Vagina (tissue), 2 donors: ENCODE measurements around the gene ZFP62.

Experiments used
- CTCF ChIP-seq, 3 experiments: fragments of 450-650 bp in 2 of 3; fragments of 200-600 bp in 1 of 3; sonication (generic) in 1 of 3; IDR thresholded peaks; one replicate each; pipeline ENCODE4 v1.5.1; 2017 to 2019; ENCODE audit warnings: antibody characterized with exemption in 3 of 3, mild to moderate bottlenecking in 2 of 3, moderate library complexity in 2 of 3
- POLR2A ChIP-seq, 2 donors: fragments of 450-650 bp; IDR thresholded peaks; one replicate each; pipeline ENCODE4 v1.6.1; 2017; ENCODE audit warnings: antibody characterized with exemption in 2 of 2, mild to moderate bottlenecking in 2 of 2, moderate library complexity in 2 of 2
- POLR2AphosphoS5 ChIP-seq, 2 donors: sonication (generic); formaldehyde crosslinking; IDR thresholded peaks; one replicate each; pipeline ENCODE4 v1.9.0; 2017; ENCODE audit warnings: antibody characterized with exemption in 2 of 2, mild to moderate bottlenecking in 2 of 2, low read depth in 1 of 2; ENCODE audit not compliant: insufficient read depth in 1 of 2

DNA sequence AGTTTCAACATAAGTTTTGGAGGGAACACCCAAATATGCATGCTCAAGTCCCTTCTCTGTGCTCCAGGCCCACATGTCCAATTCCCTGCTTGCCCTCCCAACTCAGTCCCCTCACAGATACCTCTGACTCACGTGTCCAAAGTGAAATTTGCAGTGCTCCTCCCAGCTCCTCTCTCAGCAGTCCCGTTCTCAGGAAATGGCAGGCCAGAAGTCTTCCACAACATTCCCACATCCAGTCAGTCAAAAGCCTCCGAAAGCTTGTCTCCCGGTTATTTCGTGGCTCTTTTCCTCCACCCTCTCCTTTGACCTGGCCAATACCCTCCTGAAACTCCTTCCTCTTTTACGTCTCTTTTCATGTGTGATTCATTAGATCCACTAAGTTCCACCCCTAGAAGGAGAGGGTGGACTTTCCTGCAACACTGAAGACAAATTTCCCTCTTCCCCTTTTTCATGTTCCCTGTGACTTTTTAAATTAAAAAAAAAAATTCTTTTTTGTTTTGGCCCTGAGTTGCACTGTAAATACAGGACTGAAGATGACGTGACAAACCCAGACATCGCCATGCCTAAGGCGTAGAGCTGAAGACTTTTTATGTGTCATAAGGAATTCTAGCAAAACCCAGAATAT lies 45.7 kb downstream of the ZFP62 start:
- peak in 1 of 2 donors; percentile 18 for TF ChIP-seq POLR2A (IDR thresholded peaks at IDR 0.05)
- TF ChIP-seq CTCF (IDR thresholded peaks at IDR 0.05), result no peak
- no peak for TF ChIP-seq POLR2AphosphoS5 (IDR thresholded peaks at IDR 0.05; ENCODE audit: insufficient read depth in 1 of 2, low read depth in 1 of 2)
